Prostate gland (tissue), 2 donors: ENCODE measurements around the gene TOMM22.

Experiments
- CTCF ChIP-seq, 4 experiments: fragments of 200-600 bp in 2 of 4; fragments of 450-650 bp in 2 of 4; sonication (generic) in 2 of 4; IDR thresholded peaks; 1 replicate in 3 of 4; 2 replicates in 1 of 4; pipeline ENCODE4 v1.5.1; 2016 to 2019; ENCODE audit warnings: antibody characterized with exemption in 4 of 4, mild to moderate bottlenecking in 2 of 4, moderate library complexity in 2 of 4
- POLR2A ChIP-seq: fragments of 450-650 bp; IDR thresholded peaks from one replicate; pipeline ENCODE4 v1.6.1; 2016; ENCODE audit warnings: antibody characterized with exemption, mild to moderate bottlenecking
- POLR2AphosphoS5 ChIP-seq: sonication (generic); formaldehyde crosslinking; IDR thresholded peaks from one replicate; pipeline ENCODE4 v1.6.1; 2017; ENCODE audit warnings: antibody characterized with exemption

- TF ChIP-seq POLR2A (no peak), CTCF (IDR thresholded peaks at IDR 0.05) (no peak), POLR2AphosphoS5 (no peak)
Measured at GRCh38 chr22:38697425-38698089, 15.8 kb downstream of the TOMM22 start.
